Body of pancreas (tissue), 4 donors: ENCODE measurements around the gene VRTN. TPM values are rescaled to one million over a fixed set of nuclear protein-coding genes. Genes with fewer than 3 reads are reported as not detected.
"Not testable (repeated sequence)": the region's sequence is repeated elsewhere in the genome, so short reads cannot be mapped to it uniquely, and the experiment has no call there.

Experiments used
- ATAC-seq: fragments of 150-250 bp; one replicate; pipeline ENCODE4 v1.9.1; 2016
- DNase-seq, 4 donors: peaks; one replicate each; pipeline ENCODE4 v3.0.0-alpha.2; 2019
- H3K27ac ChIP-seq, 4 donors: fragments of 200-600 bp; sonication (generic); 1 replicate in 3 of 4; 2 replicates in 1 of 4; pipeline versions ENCODE4 v1.5.1 to v1.6.1; 2016 to 2019; ENCODE audit warnings: mild to moderate bottlenecking in 1 of 4, mixed read lengths in 1 of 4, moderate library complexity in 1 of 4
- H3K27me3 ChIP-seq, 2 donors: fragments of 200-600 bp; sonication (generic); one replicate each; pipeline ENCODE4 v1.6.0; 2016; ENCODE audit warnings: mild to moderate bottlenecking in 1 of 2
- H3K36me3 ChIP-seq, 2 donors: fragments of 200-600 bp; sonication (generic); replicated peaks in 1 of 2; 2 replicates each; pipeline ENCODE4 v1.5.1; 2016; ENCODE audit warnings: low read depth in 2 of 2; ENCODE audit not compliant: insufficient read depth in 1 of 2
- H3K4me1 ChIP-seq: fragments of 200-600 bp; sonication (generic); one replicate; pipeline ENCODE4 v1.6.0; 2016
- H3K4me3 ChIP-seq, 2 donors: fragments of 200-600 bp; sonication (generic); 1 replicate in 1 of 2; 2 replicates in 1 of 2; pipeline ENCODE4 v1.5.1; 2016 to 2019
- H3K9me3 ChIP-seq, 3 donors: fragments of 200-600 bp; sonication (generic); 1 replicate in 2 of 3; 2 replicates in 1 of 3; pipeline ENCODE4 v1.5.1; 2016
- CTCF ChIP-seq, 7 experiments: fragments of 450-650 bp in 4 of 7; fragments of 200-600 bp in 3 of 7; sonication (generic) in 3 of 7; IDR thresholded peaks; one replicate each; pipeline ENCODE4 v1.5.1; 2016 to 2019; ENCODE audit warnings: antibody characterized with exemption in 7 of 7
- POLR2A ChIP-seq, 3 donors: fragments of 450-650 bp; IDR thresholded peaks; one replicate each; pipeline ENCODE4 v1.6.1; 2016; ENCODE audit warnings: antibody characterized with exemption in 3 of 3, mild to moderate bottlenecking in 2 of 3
- WGBS, 2 donors: methylation state at CpG; one replicate each; pipeline ENCODE4 v1.1.5; 2017; 5-methylcytosine and 5-hydroxymethylcytosine counted together
- intact Hi-C: fragments of 100-400 bp; cut with DNase I; formaldehyde crosslinking; loops from one replicate; pipeline ENCODE4 v1.15.1; 2023
- total RNA-seq, 2 donors: library from RNA; depleted of rRNA; stranded (reverse); fragments of >200 nt; gene quantifications; one replicate each; pipeline ENCODE4 v1.1.0, GENCODE V29; 2016

VRTN gene
- total RNA-seq, 2 donors from 2014 or later: not detected

- Histone ChIP-seq H3K4me1 (no peaks in the 10 kb centered on the region), H3K36me3 (no peaks in the 10 kb centered on the region), H3K27ac (no peak overlapping the region), H3K4me3 (no peak overlapping the region), H3K27me3 (no peaks in the 10 kb centered on the region), H3K9me3 (no peaks in the 10 kb centered on the region)
- DNase-seq (no peak), ATAC-seq (no peak)
- no peak for TF ChIP-seq POLR2A (IDR thresholded peaks at IDR 0.05)
- no peak for TF ChIP-seq CTCF (IDR thresholded peaks at IDR 0.05)
- 84 to 88% methylated on average over 12 to 13 of the region's 13 CpGs for WGBS, 2 donors
- intact Hi-C loops: no loop called here
Observed at GRCh38 chr14:74380845-74381244, 32.6 kb downstream of the VRTN start.

- H3K9me3 ChIP-seq, H3K27me3 ChIP-seq, DNase-seq, H3K36me3 ChIP-seq, ATAC-seq, H3K4me3 ChIP-seq, H3K4me1 ChIP-seq, intact Hi-C loops, H3K27ac ChIP-seq: not testable (repeated sequence)
- WGBS, 2 donors: 66 to 74% methylated on average over 10 of the region's 10 CpGs
Observed at GRCh38 chr14:74381571-74381970, 33.3 kb downstream of the VRTN start.

GRCh38 chr14:74382231-74382630 is 34.0 kb downstream of the VRTN start:
- Histone ChIP-seq H3K9me3 (no peaks in the 10 kb centered on the region), H3K36me3 (no peaks in the 10 kb centered on the region), H3K27me3 (no peaks in the 10 kb centered on the region), H3K4me3 (no peak overlapping the region), H3K4me1 (no peaks in the 10 kb centered on the region), H3K27ac (no peak overlapping the region)
- 86 to 88% methylated on average over 4 of the region's 4 CpGs for WGBS, 2 donors
- intact Hi-C loops: no loop called here
- DNase-seq: no peak
- no peak for ATAC-seq
- TF ChIP-seq POLR2A (IDR thresholded peaks at IDR 0.05) (no peak), CTCF (IDR thresholded peaks at IDR 0.05) (no peak)

GRCh38 chr14:74389980-74390379 is 41.7 kb downstream of the VRTN start:
- Histone ChIP-seq H3K4me1 (no peaks in the 10 kb centered on the region), H3K27me3 (no peaks in the 10 kb centered on the region), H3K27ac (no peak overlapping the region), H3K9me3 (no peaks in the 10 kb centered on the region), H3K4me3 (no peak overlapping the region), H3K36me3 (no peaks in the 10 kb centered on the region)
- intact Hi-C loops: no loop called here
- DNase-seq (peak; percentile 15 to 77 (median 29)), ATAC-seq (peak; percentile 38)
- 42 to 45% methylated on average over 6 to 7 of the region's 7 CpGs for WGBS, 2 donors
- TF ChIP-seq CTCF (IDR thresholded peaks at IDR 0.05) (no peak), POLR2A (IDR thresholded peaks at IDR 0.05) (no peak)

GRCh38 chr14:74390505-74390904 is 42.2 kb downstream of the VRTN start:
- not testable (repeated sequence) for ATAC-seq

GRCh38 chr14:74391479-74391878 is 43.2 kb downstream of the VRTN start:
- H3K4me3 ChIP-seq: no peak overlapping the region
- no peak overlapping the region for H3K27ac ChIP-seq
- H3K27me3 ChIP-seq: no peaks in the 10 kb centered on the region
- no peaks in the 10 kb centered on the region for H3K4me1 ChIP-seq
- intact Hi-C loops: no loop called here
- 91% methylated on average over 3 of the region's 3 CpGs for WGBS, 2 donors
- no peaks in the 10 kb centered on the region for H3K9me3 ChIP-seq
- ATAC-seq (no peak), DNase-seq (no peak)
- H3K36me3 ChIP-seq: no peaks in the 10 kb centered on the region
- TF ChIP-seq POLR2A (IDR thresholded peaks at IDR 0.05): no peak
- TF ChIP-seq CTCF (IDR thresholded peaks at IDR 0.05): no peak

More at GRCh38 chr14:74390505-74390904, 42.2 kb downstream of the VRTN start:
- DNase-seq, H3K27me3 ChIP-seq, H3K36me3 ChIP-seq, intact Hi-C loops, H3K4me3 ChIP-seq, H3K9me3 ChIP-seq, H3K4me1 ChIP-seq, H3K27ac ChIP-seq: not testable (repeated sequence)
- WGBS, 2 donors: 94 to 99% methylated on average over 3 of the region's 3 CpGs
